Stromal cell of bone marrow (primary cell): ENCODE data around the gene GATC.

Experiments used
- DNase-seq: peaks from one replicate; pipeline ENCODE4 v3.0.0-alpha.2; 2012; ENCODE audit warnings: low read depth

The GATC gene

GRCh38 chr12:120445911-120446843 is at the start of gene GATC, which contains the start of gene TRIAP1:
GATC (plus strand) TSS chr12:120446444; CDS start chr12:120446481, 37 bp downstream.
TRIAP1 (minus strand) TSS chr12:120446384; CDS start chr12:120446372, 12 bp downstream.
- DNase-seq = no peak

- DNase-seq = no peak
Observed at GRCh38 chr12:120397824-120398540, 48.3 kb upstream of the GATC start.

GRCh38 chr12:120399531-120399930 is 46.7 kb upstream of the GATC start:
- no peak for DNase-seq

GRCh38 chr12:120402217-120402616 is 44.0 kb upstream of the GATC start:
- DNase-seq = no peak

- DNase-seq = no peak
Observed at GRCh38 chr12:120403869-120404268, 42.4 kb upstream of the GATC start.

GRCh38 chr12:120404271-120404670 is 42.0 kb upstream of the GATC start:
- DNase-seq = no peak

GRCh38 chr12:120406069-120406468 is 40.2 kb upstream of the GATC start:
- DNase-seq = no peak

- no peak for DNase-seq
Observed at GRCh38 chr12:120406553-120406952, 39.7 kb upstream of the GATC start.

GRCh38 chr12:120408771-120409170 is 37.5 kb upstream of the GATC start:
- DNase-seq = no peak

- DNase-seq = no peak
Observed at GRCh38 chr12:120412421-120412820, 33.8 kb upstream of the GATC start.

- no peak for DNase-seq
Observed at GRCh38 chr12:120413901-120414695, 32.1 kb upstream of the GATC start.

GRCh38 chr12:120416490-120417216 is 29.6 kb upstream of the GATC start:
- no peak for DNase-seq

GRCh38 chr12:120417917-120418580 is 28.2 kb upstream of the GATC start:
- DNase-seq = no peak

GRCh38 chr12:120421701-120422100 is 24.5 kb upstream of the GATC start:
- no peak for DNase-seq

- DNase-seq = no peak
Observed at GRCh38 chr12:120422892-120423456, 23.3 kb upstream of the GATC start.

- no peak for DNase-seq
Observed at GRCh38 chr12:120425797-120426196, 20.4 kb upstream of the GATC start.

GRCh38 chr12:120428597-120429229 is 17.5 kb upstream of the GATC start:
- no peak for DNase-seq

- no peak for DNase-seq
Observed at GRCh38 chr12:120429368-120429767, 16.9 kb upstream of the GATC start.

- no peak for DNase-seq
Observed at GRCh38 chr12:120432772-120433525, 13.3 kb upstream of the GATC start.
